ENCODE results near the gene PDHX.
"Not testable (repeated sequence)": the region's sequence is repeated elsewhere in the genome, so short reads cannot be mapped to it uniquely, and the experiment has no call there.

The PDHX gene

DNA sequence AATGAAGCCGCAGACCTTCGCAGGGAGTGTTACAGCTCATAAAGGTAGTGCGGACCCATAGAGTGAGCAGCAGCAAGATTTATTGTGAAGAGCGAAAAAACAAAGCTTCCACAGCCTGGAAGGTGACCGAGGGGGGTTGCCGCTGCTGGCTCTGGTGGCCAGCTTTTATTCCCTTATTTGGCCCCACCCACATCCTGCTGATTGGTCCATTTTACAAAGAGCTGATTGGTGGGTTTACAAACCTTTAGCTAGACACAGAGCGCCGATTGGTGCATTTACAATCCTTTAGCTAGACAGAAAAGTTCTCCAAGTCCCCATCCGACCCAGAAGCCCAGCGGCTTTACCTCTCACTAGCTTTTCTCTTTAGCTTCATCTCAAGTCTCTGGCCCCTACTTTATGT, 2.9 kb upstream of the PDHX start:
- DNase-seq, result not testable (repeated sequence)

DNA sequence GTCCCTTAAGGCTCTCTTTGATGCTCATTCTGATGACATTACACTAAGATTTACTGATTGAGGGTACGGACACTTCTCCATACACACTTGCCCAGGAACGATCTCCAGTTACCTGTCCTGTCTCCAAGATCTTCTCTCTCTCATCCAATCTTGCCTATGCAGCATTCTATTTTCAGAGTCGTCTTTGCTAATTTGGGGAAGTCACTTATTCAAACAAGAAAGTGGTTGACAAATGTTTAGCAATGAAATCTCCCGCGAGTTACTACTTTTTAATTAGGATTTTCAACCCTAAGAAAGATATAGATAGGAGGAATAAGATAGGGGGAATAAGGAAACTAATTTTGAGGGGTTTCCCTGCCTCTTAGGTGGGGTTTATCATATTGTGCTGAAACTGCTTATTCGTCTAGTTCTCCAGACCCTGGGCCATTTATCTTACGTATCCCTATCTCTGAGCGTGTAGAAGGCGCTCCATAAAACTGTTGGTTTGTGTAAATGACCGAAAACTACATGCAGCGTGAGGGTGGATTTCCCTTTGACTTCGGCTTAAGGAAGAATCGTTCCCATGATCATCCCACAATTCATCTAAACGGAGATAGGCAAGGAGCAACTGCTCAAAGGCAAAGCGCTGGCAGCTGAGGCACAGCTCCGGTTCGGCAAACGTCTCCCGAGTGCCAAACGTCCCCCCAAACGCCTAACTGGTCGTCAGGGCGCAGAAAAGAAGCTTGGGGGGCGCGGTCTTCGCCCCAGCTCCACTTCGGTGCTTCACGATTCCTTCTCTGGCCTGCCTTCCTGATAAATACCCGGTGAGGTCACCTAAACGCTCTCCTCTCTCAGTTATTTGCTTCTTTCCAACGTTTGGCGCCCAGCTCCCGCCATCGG, 1.0 kb upstream of the PDHX start:
- peak; percentile 35 for DNase-seq

DNA sequence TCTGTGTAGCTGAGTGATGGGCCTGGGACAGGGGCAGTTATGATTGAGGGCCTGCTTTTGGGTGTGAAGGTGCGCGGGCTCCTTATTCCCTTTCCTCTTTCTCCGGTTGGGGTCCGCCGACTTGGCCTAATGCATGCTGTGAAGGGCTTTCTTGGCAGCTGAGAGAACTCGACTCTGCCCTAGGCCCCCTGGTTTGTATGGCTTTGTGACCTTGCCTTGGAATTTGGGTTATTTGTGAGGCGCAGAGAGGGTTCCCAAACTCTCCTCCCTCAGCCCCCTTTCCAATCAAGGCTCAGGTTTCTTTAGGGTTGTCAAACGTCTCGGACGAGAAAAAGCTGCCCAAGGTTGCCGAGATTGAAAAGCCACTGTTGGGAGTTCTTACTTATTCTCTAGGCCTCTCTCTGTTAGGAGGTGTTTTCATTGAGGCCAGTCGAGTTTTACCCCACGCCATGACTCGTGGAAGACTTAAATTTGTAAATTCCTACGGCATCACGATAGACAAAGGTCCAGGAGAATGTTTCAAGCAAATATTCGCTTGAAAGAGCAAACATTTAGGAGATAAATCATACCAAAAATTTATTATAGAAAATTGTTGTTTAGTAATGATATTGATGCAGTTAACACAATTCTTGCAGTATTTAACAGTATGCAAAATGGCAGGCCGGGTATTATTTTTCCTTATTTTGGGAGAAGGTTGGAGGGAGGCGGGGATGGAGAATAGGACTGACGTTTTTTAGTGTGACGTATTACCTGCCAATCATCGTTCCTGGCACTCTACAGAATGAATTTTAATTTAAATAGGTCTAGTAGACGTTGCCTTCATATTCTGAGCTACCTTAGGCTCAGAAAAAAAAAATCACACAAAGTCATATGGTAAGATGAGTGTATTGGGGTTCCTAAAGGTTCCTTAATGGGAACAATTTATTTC, 689 bp downstream of the PDHX start:
- DNase-seq, result no peak

DNA sequence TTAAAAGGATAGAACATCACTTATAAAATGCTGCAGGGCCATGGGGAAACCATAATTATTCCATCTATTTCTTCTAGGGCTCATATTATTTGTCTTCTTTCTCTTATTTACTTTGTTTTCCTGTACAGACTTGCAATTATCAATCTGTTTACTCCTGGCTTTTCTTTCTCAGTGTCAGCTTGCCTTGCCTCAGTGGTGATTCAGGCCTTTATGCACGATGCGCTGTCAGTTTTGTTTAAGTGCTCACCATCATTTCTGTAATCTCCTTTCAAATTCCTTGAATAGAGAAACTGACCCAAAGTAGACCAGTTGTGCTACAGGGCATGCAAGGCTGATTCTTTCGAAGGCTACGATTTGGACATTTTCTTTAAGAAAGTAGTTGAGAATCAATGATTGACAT, 4.7 kb downstream of the PDHX start:
- DNase-seq, result no peak

DNA sequence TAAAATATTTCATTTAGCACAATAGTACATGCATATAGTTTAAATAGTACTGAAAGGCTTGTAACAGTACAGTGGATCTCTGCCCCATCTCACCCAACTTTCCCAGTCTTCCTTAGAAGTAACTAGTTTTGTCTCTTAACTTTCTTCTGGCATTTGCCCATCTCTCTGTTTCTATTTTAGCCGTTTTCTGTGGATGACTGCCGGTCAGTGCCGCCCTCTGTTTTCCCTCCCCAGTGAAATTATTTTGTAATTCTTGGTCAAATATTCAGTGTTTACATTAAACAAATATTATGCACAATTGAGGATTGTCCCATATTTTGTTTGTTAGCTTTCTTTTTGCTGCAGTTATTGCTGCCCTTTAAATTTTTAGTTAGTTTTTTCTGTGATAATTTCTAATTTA, 8.3 kb downstream of the PDHX start:
- DNase-seq, result no peak

DNA sequence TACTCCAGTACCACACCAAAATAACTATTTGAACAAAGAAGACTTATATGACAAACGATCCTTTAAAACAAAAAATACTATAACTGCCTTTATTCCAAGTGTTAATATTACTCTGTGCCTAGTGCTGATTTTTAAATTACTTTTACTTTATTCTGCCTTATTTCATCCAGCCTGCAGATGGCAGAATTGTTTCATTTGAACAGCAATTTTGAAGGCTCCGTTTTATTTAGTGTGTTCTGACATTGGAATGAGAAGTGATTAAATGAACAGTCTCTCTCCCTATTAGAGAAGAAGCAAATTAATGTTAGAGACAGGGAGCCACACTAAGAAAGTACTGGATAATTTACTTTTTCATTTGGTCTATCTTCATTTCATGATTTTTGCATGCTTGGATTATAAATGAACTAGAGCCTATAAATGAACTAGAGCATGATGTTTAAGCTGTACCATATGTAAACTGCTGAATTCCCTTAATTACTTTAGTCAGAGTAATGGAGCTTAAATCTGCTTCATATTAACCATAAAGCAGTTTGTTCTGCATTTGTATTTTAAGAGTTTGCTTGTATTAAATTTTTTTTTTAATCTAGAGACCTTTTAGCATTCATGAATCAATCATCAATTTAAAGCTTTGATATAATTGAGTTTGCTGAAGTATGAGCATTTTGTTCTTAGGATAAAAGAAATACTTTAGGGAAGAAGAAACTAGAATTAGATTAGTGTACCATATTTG, 9.8 kb downstream of the PDHX start:
- no peak for DNase-seq

DNA sequence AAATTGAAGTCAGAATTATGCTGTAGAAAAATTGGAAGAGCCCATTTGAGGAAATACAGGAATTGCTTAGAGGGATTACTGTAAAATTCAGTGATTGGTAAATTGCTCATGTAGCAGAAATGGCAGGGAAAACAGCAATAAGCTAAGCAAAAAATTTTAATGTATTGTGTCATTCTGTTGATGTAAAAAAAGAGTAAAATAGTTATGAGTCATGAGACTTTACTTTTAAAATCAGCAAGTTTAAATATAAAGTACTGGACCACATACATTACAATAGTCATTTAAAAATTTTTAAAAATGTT, 10.4 kb downstream of the PDHX start:
- DNase-seq, result no peak

DNA sequence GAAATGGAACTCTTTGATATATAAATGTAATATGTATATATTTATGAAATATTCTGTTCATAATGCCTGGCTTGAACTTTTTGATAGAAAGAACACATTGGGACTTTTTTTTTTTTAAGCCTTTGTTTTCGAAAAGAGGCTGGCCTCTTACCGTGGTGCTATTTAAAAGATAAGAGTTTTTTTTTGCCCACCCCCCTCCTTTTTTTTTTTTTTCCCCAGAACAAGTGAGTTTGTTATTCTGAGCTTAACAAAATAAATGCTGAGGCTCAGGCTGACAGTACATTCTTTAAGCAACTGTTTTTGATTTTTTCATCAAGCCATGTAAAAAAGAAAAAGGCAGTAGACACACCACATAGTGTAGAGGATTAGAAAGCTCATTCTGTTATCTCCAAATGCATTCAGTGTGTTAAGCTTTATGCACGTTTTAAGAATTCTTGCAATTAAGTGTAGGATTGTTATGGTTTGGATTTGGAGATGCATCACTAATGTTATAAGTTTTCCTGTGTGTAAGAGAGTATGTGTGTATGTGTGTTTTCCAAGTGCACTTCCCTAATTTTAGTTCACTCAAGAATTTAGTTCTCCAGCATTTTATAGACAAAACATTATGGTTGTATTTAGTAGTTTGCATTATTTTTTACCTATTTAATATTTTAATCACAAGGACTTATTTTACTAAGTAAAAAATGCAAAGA, 12.0 kb downstream of the PDHX start:
- no peak for DNase-seq

DNA sequence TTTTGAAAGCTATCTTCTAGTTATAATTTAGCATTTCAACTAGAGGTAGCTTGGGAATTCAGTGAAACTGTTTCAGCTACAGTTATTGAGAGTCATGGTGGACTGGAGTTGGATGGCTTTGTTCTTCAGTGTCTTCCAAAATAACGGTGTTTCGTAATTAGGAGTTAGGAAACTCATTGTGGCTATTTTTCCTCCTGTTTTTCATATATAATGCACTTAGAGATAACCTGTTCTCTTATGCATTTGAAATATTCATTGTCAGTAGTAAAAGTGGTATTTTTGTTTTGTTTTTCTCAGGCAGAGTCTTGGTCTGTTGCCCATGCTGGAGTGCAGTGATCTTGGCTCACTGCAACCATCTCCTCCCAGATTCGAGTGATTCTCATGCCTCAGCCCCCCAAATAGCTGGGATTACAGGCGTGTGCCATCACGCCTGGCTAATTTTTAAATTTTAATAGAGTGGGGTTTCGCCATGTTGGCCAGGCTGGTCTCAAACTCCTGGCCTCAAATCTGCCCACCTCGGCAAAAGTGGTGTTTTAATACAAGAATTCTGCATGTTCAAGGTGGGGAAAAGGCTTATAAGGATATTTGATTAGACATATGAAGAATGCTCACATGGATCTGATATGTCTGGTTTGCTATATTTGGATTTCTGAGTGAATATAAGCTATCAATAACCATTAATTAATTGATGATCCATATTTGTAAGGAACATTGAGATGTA, 12.7 kb downstream of the PDHX start:
- no peak for DNase-seq

DNA sequence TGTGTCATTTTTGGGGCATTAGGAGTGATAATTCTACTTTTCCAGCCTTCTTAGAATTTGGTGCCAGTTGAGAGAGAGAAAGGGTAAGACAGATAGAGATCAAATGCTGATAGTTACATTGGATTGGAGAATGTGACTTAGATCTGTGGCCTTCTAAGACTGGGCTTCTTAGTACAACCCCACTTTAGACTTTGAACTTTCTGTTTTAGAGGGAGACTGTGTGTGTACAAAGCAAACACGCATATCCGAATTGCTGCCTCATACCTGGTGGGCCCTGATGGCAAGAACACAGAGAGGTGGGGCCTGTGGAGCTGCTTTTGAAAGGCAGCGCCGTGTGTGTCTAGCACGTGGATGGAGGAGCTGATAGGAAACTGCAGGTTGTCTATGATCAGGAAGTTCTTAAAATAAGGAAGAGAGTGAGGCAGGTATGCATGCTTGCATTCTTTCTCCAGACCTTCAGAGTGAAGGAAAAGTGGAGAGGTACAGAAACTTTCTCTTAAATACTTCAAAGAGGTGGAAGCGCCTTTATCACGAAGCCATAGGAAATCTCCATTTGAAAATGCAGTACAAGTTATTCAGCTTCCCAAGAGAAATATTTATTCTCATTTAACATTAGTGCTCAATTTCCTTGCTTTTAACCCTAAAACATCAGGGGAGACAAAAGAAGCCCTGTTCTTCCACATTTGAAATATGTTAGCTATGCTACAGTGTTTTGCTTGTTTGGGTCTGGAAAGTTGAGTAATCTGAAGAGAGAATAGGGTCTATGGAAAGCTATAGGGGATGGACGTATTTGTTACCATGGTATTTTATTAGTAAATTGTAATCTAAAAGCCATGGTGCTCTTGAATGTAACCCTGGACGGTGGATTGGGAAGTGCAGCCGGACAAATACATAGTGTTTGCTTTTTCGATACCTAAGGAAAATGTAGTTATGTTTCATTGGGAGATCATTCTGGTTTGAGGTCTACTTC, 13.7 kb downstream of the PDHX start:
- DNase-seq, result no peak

DNA sequence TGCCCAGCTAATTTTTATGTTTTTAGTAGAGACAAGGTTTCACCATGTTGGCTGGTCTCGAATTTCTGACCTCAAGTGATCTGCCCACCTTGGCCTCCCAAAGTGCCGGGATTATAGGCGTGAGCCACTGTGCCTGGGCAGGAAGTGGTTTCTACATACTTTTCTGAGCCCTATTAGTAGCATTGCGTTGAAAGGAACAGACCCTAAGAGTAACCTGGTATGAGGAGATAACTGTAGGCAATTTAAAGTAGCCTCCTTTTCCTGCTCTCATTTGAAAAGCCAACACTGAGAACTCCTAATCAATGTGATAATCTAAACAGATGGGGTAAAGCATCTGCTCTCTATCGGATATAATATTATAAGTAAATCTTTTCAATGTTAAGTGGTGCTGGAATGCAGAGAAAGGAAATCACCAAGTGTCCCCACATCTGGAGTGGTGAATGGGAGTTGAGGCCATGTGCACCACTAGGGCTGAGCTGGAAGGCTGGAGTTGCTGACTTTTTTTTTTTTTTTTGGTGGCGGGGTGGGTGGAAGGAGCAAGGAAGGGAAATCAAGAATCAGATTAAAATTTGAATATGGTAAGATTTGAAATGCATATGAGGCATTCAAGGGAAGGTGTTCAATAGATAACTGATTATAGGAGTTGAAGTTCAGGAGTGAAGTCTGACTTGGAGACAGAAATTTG, 20.7 kb downstream of the PDHX start:
- DNase-seq, result no peak

DNA sequence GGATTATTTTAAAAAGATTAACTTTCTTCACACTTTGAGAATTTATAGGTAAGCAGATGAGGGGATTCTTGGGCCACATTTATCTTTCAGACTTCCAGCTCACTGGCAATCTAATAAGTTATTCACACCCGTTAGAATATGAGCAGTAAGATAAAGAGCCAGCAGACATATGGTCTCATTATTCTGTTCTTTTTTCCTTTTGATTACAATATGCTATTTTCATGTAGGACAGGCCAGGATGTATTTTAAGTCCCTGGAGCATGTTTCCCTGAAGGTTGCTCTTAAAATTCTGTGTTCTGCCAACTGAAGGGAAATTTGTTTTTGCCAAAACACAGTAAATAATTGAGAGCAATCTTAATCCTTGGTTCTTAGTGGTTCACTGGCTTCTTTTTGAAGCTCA, 22.2 kb downstream of the PDHX start:
- DNase-seq, result no peak

DNA sequence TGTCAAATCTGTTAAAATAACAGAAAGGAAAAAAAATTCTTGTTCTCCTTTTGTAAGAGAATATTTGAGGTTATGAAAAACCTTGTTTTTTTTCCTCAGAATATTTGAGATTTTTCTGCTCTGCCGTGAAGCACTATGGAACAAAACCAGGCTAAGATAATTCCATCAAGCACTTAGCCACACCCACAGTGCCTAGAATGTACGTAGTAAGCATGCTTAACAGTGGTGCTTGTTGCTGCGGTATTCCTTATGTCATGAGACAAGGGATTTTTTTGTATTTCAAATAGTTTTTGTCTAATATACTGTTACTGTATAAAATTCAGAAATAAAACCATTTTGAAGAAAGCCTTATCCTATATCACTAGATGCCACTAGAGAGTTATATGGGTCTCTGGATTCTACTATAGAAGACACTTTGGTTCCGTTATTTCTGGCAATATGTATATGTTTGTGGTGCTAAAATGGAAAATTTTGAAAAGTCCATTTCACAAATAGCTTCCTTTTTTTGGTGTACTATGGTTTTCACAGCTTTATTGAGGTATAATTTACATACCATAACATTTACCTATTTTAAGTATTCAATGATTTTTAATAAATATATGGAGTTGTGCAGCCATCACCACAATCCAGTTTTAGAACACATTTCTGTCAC, 23.7 kb downstream of the PDHX start:
- DNase-seq, result no peak

DNA sequence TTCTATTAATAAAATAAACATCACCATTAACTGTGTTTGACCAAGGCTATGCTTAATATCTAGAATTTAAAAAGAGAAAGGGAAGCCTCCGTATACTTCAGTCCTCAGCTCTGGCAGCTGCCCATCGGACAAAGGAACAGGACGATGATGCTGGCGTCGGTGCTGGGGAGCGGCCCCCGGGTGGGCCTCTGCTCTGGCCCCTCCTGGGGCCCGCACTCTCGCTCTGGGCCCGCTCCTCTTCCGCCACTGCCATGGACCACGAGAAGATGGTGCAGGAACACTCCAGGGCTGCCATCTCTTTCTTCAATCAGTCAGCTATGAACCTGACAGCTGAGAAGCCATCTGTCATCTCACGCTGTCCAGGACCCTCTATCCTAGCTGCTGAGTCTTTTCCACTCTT, 25.3 kb downstream of the PDHX start:
- DNase-seq, result no peak

DNA sequence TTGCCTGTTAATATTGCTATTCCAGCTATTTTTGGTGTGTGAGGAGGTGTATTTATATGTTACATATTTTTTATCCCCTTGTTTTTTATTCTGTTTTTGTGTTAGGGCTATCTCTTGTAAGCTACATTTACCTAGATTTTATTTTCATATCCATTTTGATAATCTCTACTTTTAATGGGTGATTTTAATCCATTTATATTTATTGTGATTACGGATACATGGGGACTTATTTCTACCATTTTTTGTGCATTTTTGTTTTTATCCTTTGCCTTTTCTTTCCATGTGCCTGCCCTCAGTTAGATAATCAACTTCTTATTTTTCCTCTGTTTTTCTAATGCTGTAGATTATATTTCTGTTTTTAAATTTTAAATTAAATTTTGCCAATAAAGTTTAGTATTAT, 28.3 kb downstream of the PDHX start:
- DNase-seq, result no peak

DNA sequence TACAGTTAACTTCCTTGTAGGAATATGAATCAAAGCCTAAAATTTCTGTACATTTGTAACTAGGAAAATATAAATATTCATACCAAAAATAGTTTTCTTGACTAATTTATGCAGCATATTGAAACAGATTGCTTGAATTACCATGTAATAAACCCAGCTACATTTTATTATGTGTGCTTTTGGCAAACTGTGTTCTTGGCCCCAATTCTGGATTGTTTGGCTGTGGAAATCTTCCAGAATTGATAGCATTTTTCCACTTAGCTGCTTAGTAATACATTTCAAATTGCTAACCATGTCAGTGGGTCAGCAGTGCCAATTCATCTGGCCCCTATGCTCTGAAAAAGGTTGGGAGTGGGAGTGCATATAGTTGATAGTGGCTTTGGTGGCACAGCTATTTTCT, 32.3 kb downstream of the PDHX start:
- DNase-seq, result no peak

DNA sequence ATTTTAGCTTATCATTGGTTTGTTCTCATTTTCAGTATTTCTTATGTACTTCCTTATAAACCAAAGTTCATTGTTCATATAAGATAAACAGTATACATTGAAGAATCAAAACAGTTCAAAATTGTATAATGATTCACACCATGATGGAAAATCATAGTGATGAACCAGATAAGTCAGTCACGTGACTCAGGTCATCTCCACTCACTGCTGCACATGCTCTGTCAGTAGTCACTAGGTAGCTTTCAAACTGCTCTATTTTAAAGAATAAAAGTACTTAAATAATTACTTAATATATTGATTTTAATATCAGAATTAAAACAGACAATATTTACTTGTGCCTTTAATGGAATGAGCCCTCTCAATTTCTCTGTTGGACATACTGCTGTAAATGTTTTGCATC, 37.5 kb downstream of the PDHX start:
- no peak for DNase-seq

DNA sequence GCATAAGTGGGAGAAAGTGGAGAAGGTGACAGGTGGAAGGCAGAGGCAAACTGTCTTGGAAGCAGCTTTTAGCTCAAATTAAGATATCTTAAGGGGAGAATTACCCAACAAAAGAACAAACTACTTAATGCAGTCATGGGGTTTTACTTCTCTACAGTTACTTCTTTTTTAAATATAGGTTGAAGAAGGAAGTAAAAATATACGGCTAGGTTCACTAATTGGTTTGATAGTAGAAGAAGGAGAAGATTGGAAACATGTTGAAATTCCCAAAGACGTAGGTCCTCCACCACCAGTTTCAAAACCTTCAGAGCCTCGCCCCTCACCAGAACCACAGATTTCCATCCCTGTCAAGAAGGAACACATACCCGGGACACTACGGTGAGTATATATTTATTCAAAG, 40.8 kb downstream of the PDHX start:
- DNase-seq, result no peak

DNA sequence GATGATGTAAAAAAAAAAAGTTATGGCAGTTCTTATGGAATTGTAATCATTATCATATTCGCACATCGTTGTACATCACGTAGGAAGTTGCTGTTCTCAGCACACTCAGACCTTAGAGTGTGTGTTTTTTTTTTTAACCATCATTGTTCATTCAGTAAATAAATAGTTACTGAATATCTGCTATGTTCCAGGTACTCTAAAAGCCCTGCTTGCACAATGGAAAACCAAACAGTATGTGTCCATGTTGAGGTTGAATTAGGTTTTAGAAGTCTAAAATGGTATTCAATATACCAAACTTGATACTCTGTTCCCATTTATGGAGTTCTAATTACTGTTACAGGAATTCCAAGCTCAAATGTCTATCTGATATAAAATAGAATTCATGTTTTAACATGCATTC, 41.2 kb downstream of the PDHX start:
- no peak for DNase-seq

DNA sequence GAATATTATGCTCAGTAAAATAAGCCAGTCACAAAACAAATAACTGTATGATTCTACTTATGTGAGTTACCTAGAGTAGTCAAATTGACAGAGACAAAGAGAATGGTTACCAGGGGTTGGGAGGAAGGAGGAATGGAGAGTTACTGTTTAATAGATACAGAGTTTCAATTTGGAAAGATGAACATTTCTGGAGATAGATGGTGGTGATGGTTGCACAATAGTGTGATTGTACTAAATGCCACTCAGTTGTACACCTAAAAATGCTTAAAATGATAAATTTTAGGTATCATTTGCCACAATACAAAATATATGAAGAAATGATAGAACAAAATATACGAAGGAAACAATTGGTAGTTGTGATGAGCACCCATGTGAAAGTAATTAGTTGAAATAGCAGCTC, 43.4 kb downstream of the PDHX start:
- no peak for DNase-seq

Measured in NCI-H774 (cell line).